Measurements from ENCODE around the gene IFITM10. TPM values are rescaled to one million over a fixed set of nuclear protein-coding genes. Genes with fewer than 3 reads are reported as not detected.

The IFITM10 gene
- total and polyA plus RNA-seq, 4 donors = 3.4 to 15.8 (median 8.6) TPM

DNA sequence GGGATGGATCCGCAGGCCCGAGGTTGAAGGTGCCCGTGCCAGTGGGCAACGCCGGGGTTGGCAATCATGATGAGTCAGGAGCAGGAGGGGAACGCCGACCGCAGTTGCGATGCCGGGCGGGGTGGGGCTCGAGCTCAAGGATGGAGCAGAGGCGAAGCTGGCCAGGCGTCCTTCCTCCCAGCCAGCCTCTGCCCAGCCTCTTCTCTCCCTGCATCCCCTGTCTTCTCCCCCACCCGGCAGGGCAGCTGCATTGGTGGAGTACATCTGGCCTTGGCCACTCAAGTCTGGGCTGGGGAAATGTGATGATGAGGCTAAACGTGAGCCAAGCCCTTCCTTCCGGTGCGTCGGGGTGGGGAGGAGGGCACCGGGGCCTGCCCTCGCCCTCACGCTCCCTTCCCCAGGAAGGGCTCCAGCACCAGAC, 3.9 kb downstream of the IFITM10 start:
- peaks cover 7% of the 10 kb centered on the region for H3K27me3 ChIP-seq (ENCODE audit: control insufficient read depth, insufficient read depth, low read length)

DNA sequence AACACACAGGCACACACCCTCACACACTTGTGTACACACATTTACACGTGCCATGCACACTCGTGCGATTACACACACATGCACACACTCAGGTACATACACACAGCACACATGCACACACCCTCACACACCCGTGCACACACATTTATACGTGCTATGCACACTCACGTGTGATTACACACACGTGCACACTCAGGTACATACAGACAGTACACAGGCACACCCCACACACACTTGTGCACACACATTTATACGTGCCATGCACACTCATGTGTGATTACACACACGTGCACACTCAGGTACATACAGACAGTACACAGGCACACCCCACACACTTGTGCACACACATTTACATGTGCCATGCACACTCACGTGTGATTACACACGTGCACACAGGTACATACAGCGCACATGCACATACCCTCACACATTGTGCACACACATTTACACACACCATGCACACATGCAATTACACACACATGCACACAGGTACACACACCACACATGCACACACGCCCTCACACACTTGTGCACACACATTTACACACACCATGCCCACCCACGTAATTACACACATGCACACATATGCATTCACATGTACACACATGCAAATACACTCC, 4.6 kb downstream of the IFITM10 start:
- 89% methylated on average over 14 of the region's 14 CpGs for WGBS (ENCODE audit: insufficient coverage)
- peaks cover 7% of the 10 kb centered on the region for H3K27me3 ChIP-seq (ENCODE audit: control insufficient read depth, insufficient read depth, low read length)

More for the DNA sequence above, 3.9 kb downstream of the IFITM10 start:
- WGBS (ENCODE audit: insufficient coverage) = 75% methylated on average over 17 of the region's 22 CpGs
- no peak for DNase-seq (ENCODE audit: low read depth in 4 of 6, low spot score in 6 of 6)
- Histone ChIP-seq H3K9me3 (ENCODE audit: control insufficient read depth, insufficient read depth, low read length) (no peaks in the 10 kb centered on the region), H3K27ac (ENCODE audit: low read depth, low read length) (no peak overlapping the region), H3K36me3 (ENCODE audit: control insufficient read depth, insufficient read depth, low read length) (peaks cover 28% of the 10 kb centered on the region), H3K4me3 (ENCODE audit: low read depth, low read length) (no peak overlapping the region), H3K4me1 (ENCODE audit: control insufficient read depth, insufficient read depth, low read length) (peaks cover 61% of the 10 kb centered on the region)

DNA sequence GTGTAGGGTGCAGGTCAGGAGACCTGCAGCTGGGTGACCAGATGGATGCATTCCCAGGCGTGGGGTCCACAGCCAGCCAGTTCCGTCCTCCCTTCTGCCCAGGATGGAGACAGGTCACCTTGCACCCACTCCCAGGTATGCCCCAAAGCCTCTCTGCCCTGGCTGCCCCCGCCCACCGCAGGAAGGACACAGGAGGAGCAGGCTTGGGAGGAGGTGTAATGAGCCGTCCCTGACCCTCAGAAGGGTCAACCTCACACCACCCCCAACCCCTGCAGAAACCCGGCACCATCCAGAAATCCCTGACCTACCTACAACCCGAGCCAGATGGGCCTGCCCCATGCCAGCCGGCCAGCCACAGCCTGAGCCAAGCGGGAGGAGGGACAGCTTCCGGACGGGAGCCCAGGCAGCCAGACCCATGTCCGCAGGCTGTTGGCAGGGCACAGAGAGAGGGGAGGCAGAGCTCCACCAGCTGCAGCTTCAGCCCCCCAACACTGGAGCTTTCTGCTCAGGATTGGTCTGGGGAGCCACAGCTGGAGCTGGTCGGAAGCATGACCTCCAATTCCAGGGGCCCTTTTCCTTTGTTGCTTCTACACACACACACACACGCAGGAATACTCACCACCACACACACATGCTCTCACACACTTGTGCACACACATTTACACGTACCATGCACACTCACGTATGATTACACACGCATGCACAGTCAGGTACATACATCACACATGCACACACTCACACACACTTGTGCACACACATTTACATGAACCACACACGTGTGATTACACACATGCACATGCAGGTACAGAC, 5.3 kb downstream of the IFITM10 start:
- peaks cover 7% of the 10 kb centered on the region for H3K27me3 ChIP-seq (ENCODE audit: control insufficient read depth, insufficient read depth, low read length)
- H3K36me3 ChIP-seq (ENCODE audit: control insufficient read depth, insufficient read depth, low read length) = peaks cover 20% of the 10 kb centered on the region
- DNase-seq (ENCODE audit: low read depth in 4 of 6, low spot score in 6 of 6) = no peak
- WGBS (ENCODE audit: insufficient coverage) = 65% methylated on average over 14 of the region's 18 CpGs
- H3K4me1 ChIP-seq (ENCODE audit: control insufficient read depth, insufficient read depth, low read length) = peaks cover 47% of the 10 kb centered on the region
- no peaks in the 10 kb centered on the region for H3K9me3 ChIP-seq (ENCODE audit: control insufficient read depth, insufficient read depth, low read length)
- no peak overlapping the region for H3K27ac ChIP-seq (ENCODE audit: low read depth, low read length)
- H3K4me3 ChIP-seq (ENCODE audit: low read depth, low read length) = no peak overlapping the region

More for the DNA sequence above, 4.6 kb downstream of the IFITM10 start:
- no peak overlapping the region for H3K4me3 ChIP-seq (ENCODE audit: low read depth, low read length)
- H3K27ac ChIP-seq (ENCODE audit: low read depth, low read length) = no peak overlapping the region
- no peaks in the 10 kb centered on the region for H3K9me3 ChIP-seq (ENCODE audit: control insufficient read depth, insufficient read depth, low read length)
- H3K36me3 ChIP-seq (ENCODE audit: control insufficient read depth, insufficient read depth, low read length) = peaks cover 21% of the 10 kb centered on the region
- DNase-seq (ENCODE audit: low read depth in 4 of 6, low spot score in 6 of 6) = no peak
- peaks cover 54% of the 10 kb centered on the region for H3K4me1 ChIP-seq (ENCODE audit: control insufficient read depth, insufficient read depth, low read length)

DNA sequence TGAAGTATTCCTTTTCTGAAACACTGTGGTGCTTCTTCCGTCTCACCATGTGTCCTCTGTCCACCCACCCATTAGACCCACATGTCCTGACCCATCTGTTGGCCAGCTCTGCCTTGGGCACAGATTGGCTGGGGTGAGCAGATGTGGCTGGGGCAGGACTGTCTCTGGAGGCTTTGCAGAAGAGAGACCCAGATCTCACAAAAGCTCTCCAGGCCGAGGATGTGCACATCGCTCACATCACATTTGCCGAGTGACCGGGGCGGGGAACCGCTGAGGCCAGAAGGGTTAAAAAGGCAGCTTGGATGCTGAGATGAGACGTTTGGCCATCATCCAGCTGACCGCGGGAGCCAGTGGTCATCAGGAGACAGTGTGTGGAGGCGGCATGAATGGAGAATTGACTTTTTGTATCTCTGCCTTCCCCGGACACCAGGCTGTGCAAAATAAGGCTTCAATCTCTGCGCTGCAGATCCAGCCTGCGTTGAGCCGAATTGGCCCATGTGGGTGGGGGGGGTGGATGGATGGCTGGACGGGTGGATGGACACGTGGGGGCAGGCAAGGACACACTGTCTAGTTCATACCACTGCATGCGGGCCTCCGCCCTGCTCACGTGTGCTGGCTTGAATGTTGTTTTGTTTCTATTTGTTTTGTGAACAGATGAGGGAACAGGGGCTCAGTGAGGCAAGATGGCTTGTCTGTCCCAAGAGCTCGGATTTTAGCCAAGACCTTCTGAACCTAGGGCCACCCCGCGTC, 6.1 kb downstream of the IFITM10 start:
- peaks cover 3% of the 10 kb centered on the region for H3K27me3 ChIP-seq (ENCODE audit: control insufficient read depth, insufficient read depth, low read length)
- 48% methylated on average over 22 of the region's 23 CpGs for WGBS (ENCODE audit: insufficient coverage)
- no peaks in the 10 kb centered on the region for H3K9me3 ChIP-seq (ENCODE audit: control insufficient read depth, insufficient read depth, low read length)
- peaks cover 20% of the 10 kb centered on the region for H3K36me3 ChIP-seq (ENCODE audit: control insufficient read depth, insufficient read depth, low read length)
- H3K4me3 ChIP-seq (ENCODE audit: low read depth, low read length) = no peak overlapping the region
- H3K27ac ChIP-seq (ENCODE audit: low read depth, low read length) = no peak overlapping the region
- peaks cover 39% of the 10 kb centered on the region for H3K4me1 ChIP-seq (ENCODE audit: control insufficient read depth, insufficient read depth, low read length)
- peak in 1 of 6 donors; percentile 60 for DNase-seq (ENCODE audit: low read depth in 4 of 6, low spot score in 6 of 6)

DNA sequence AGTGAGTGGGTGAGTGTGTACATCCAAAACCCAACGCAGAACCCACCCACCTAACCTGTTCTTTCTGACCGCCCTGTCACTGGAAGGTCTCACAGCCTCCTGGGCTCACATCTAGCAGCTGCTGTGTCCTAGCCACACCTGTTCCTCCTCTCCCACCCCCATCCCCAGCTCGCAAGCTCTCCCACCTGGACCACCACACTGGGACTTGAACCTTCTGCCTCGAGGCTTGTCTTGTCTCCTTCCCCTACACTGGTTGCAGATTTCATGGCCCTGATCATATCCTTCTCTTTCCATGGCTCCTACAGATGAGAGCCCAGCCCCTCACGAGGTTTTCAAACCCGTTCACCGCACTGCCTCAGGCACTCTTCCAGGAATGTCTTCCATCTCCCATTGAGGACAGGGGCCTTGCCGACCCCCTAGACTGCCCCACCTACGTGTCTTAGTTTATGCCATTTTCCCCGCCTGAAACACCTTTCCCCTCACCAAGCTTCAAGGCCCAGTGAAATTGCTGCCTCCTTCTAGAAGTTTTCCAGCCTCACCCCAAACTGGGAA, 6.7 kb downstream of the IFITM10 start:
- Histone ChIP-seq H3K9me3 (ENCODE audit: control insufficient read depth, insufficient read depth, low read length) (no peaks in the 10 kb centered on the region), H3K4me3 (ENCODE audit: low read depth, low read length) (no peak overlapping the region), H3K36me3 (ENCODE audit: control insufficient read depth, insufficient read depth, low read length) (peaks cover 20% of the 10 kb centered on the region), H3K27ac (ENCODE audit: low read depth, low read length) (no peak overlapping the region), H3K4me1 (ENCODE audit: control insufficient read depth, insufficient read depth, low read length) (peaks cover 37% of the 10 kb centered on the region), H3K27me3 (ENCODE audit: control insufficient read depth, insufficient read depth, low read length) (no peaks in the 10 kb centered on the region)
- no peak for DNase-seq (ENCODE audit: low read depth in 4 of 6, low spot score in 6 of 6)
- 83% methylated on average over 9 of the region's 10 CpGs for WGBS (ENCODE audit: insufficient coverage)

DNA sequence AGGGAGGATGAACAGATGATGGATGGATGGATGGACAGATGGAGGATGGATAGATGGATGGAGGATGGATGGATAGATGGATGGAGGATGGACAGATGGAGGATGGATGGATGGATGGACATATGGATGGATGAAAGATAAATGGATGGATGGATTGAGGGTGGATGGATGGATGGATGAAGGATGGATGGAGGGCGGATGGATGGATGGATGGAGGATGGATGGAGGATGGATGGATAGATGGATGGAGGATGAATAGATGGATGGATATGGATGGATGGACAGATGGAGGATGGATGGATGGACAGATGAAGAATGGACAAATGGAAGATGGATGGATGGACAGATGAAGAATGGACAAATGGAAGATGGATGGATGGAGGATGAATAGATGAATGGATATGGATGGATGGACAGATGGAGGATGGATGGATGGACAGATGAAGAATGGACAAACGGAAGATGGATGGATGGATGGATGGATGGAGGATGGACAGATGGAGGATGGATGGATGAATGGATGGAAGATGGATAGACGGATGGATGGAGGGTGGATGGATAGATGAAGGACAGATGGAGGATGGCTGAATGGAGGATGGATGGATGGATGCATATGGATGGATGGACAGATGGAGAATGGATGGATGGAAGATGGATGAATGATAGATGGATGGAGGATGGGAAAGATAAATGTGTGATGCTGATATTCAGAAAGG, 7.4 kb downstream of the IFITM10 start:
- Histone ChIP-seq H3K27ac (ENCODE audit: low read depth, low read length) (no peak overlapping the region), H3K9me3 (ENCODE audit: control insufficient read depth, insufficient read depth, low read length) (no peaks in the 10 kb centered on the region), H3K4me1 (ENCODE audit: control insufficient read depth, insufficient read depth, low read length) (peaks cover 34% of the 10 kb centered on the region), H3K27me3 (ENCODE audit: control insufficient read depth, insufficient read depth, low read length) (no peaks in the 10 kb centered on the region), H3K36me3 (ENCODE audit: control insufficient read depth, insufficient read depth, low read length) (peaks cover 20% of the 10 kb centered on the region), H3K4me3 (ENCODE audit: low read depth, low read length) (no peak overlapping the region)
- WGBS (ENCODE audit: insufficient coverage) = 83% methylated on average over 3 of the region's 3 CpGs
- DNase-seq (ENCODE audit: low read depth in 4 of 6, low spot score in 6 of 6) = no peak

DNA sequence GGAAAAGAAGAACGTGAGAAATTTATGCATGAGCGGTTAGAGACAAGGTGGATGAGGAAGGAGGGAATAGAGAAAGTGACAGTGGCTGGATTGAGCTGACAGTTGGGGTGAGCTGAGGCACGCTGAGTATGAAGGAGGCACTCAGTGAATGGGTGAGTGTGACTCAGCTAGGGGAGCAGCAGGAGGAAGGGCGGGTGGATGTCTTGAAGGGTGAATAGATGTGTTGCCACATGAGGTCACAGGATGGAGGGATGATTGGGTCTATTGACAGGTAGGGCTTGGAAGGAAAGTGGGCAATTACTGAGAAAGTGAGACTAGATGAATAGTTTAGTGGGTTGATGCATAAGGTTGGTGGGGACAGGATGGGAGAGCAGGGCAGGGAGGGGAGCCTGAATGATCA, 8.0 kb downstream of the IFITM10 start:
- H3K27ac ChIP-seq (ENCODE audit: low read depth, low read length) = no peak overlapping the region
- WGBS (ENCODE audit: insufficient coverage) = 67% methylated on average over 4 of the region's 4 CpGs
- no peak overlapping the region for H3K4me3 ChIP-seq (ENCODE audit: low read depth, low read length)
- peaks cover 14% of the 10 kb centered on the region for H3K36me3 ChIP-seq (ENCODE audit: control insufficient read depth, insufficient read depth, low read length)
- H3K4me1 ChIP-seq (ENCODE audit: control insufficient read depth, insufficient read depth, low read length) = peaks cover 28% of the 10 kb centered on the region
- H3K9me3 ChIP-seq (ENCODE audit: control insufficient read depth, insufficient read depth, low read length) = no peaks in the 10 kb centered on the region
- no peak for DNase-seq (ENCODE audit: low read depth in 4 of 6, low spot score in 6 of 6)
- no peaks in the 10 kb centered on the region for H3K27me3 ChIP-seq (ENCODE audit: control insufficient read depth, insufficient read depth, low read length)

DNA sequence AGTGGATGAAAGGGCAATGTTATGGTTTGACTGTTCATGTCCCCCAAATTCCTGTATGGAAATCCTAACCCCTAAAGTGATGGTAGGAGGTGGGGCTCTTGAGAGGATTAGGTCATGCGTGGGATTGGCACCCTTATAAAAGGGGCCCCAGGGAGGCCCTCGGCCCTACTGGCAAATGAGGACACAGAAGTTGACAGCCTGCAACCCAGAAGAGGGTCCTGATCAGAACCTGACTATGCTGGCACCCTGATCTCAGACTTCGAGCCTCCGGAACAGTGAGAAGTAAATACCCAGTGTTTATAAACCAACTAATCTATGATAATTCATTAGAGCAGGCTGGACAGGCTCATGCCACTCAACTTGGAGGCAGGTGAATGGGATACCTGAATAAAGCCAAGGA, 8.7 kb downstream of the IFITM10 start:
- no peak overlapping the region for H3K27ac ChIP-seq (ENCODE audit: low read depth, low read length)
- DNase-seq (ENCODE audit: low read depth in 4 of 6, low spot score in 6 of 6) = no peak
- peaks cover 9% of the 10 kb centered on the region for H3K36me3 ChIP-seq (ENCODE audit: control insufficient read depth, insufficient read depth, low read length)
- peaks cover 3% of the 10 kb centered on the region for H3K9me3 ChIP-seq (ENCODE audit: control insufficient read depth, insufficient read depth, low read length)
- WGBS (ENCODE audit: insufficient coverage) = no CpG with 5 or more reads among the region's 4 CpGs
- peaks cover 21% of the 10 kb centered on the region for H3K4me1 ChIP-seq (ENCODE audit: control insufficient read depth, insufficient read depth, low read length)
- H3K27me3 ChIP-seq (ENCODE audit: control insufficient read depth, insufficient read depth, low read length) = no peaks in the 10 kb centered on the region
- H3K4me3 ChIP-seq (ENCODE audit: low read depth, low read length) = no peak overlapping the region
